Ishikawa (cell line): ENCODE data around the gene MXI1.

ENCODE experiments used
- CEBPB ChIP-seq: IDR thresholded peaks from 2 replicates; pipeline ENCODE4 v1.6.1; 2012
- CREB1 ChIP-seq: IDR thresholded peaks from 2 replicates; pipeline ENCODE4 v1.6.1; 2012; ENCODE audit warnings: low read depth
- EGR1 ChIP-seq: IDR thresholded peaks from 2 replicates; pipeline ENCODE4 v1.6.1; 2012
- EP300 ChIP-seq: IDR thresholded peaks from 2 replicates; pipeline ENCODE4 v1.6.1; 2012; ENCODE audit warnings: borderline replicate concordance
- FOXM1 ChIP-seq: IDR thresholded peaks from 2 replicates; pipeline ENCODE4 v1.6.1; 2012; ENCODE audit warnings: low read depth, borderline replicate concordance
- NFIC ChIP-seq: IDR thresholded peaks from 2 replicates; pipeline ENCODE4 v1.6.1; 2012
- TAF1 ChIP-seq: IDR thresholded peaks from 2 replicates; pipeline ENCODE4 v1.6.1; 2012; ENCODE audit warnings: low read depth, mild to moderate bottlenecking
- TCF12 ChIP-seq: IDR thresholded peaks from 2 replicates; pipeline ENCODE4 v1.6.1; 2012; ENCODE audit warnings: low read depth
- YY1 ChIP-seq: IDR thresholded peaks from 2 replicates; pipeline ENCODE4 v1.6.1; 2012; ENCODE audit warnings: low read depth
- TF ChIP-seq, protein P1 (sequence below): IDR thresholded peaks from 2 replicates; pipeline ENCODE4 v1.6.1; 2012; ENCODE audit warnings: low read depth, mild to moderate bottlenecking
- TF ChIP-seq, protein P2 (sequence below): IDR thresholded peaks from 2 replicates; pipeline ENCODE4 v1.6.1; 2012

DNA sequence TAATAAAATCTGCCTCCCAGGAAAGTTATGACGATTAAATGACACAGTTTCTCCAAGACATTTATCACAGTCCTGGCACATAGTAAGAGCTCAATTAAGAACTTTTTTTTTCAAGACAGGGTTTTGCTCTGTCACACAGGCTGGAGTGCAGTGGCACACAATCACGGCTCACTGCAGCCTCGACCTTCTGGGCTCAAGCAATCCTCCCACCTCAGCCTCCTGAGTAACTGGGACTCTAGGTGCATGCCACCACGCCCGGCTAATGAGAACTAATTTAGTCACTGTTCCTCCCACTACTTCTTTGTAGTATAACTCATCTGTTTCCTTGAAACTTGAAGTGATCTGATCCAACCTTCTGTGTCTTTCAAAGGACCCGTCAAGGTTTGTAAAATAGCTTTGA is 42.2 kb upstream of the MXI1 start:
- TF ChIP-seq EP300 (no peak), CEBPB (no peak), FOXM1 (no peak), YY1 (no peak), TAF1 (no peak), TCF12 (no peak), NFIC (no peak), EGR1 (no peak), CREB1 (no peak)
- TF ChIP-seq, protein P1, sequence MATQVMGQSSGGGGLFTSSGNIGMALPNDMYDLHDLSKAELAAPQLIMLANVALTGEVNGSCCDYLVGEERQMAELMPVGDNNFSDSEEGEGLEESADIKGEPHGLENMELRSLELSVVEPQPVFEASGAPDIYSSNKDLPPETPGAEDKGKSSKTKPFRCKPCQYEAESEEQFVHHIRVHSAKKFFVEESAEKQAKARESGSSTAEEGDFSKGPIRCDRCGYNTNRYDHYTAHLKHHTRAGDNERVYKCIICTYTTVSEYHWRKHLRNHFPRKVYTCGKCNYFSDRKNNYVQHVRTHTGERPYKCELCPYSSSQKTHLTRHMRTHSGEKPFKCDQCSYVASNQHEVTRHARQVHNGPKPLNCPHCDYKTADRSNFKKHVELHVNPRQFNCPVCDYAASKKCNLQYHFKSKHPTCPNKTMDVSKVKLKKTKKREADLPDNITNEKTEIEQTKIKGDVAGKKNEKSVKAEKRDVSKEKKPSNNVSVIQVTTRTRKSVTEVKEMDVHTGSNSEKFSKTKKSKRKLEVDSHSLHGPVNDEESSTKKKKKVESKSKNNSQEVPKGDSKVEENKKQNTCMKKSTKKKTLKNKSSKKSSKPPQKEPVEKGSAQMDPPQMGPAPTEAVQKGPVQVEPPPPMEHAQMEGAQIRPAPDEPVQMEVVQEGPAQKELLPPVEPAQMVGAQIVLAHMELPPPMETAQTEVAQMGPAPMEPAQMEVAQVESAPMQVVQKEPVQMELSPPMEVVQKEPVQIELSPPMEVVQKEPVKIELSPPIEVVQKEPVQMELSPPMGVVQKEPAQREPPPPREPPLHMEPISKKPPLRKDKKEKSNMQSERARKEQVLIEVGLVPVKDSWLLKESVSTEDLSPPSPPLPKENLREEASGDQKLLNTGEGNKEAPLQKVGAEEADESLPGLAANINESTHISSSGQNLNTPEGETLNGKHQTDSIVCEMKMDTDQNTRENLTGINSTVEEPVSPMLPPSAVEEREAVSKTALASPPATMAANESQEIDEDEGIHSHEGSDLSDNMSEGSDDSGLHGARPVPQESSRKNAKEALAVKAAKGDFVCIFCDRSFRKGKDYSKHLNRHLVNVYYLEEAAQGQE, result no peak
- TF ChIP-seq, protein P2, sequence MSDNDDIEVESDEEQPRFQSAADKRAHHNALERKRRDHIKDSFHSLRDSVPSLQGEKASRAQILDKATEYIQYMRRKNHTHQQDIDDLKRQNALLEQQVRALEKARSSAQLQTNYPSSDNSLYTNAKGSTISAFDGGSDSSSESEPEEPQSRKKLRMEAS, result no peak
